Urothelium cell line (cell line): ENCODE data around the gene CXCL11.
"Not testable (repeated sequence)": the region's sequence is repeated elsewhere in the genome, so short reads cannot be mapped to it uniquely, and the experiment has no call there.

ENCODE experiments used
- DNase-seq: peaks from one replicate; pipeline ENCODE4 v3.0.0; 2011; ENCODE audit warnings: low spot score, mixed read lengths
- FAIRE-seq: peaks from 2 replicates; lab custom pipeline; 2011; peaks lifted over from hg19 to GRCh38; lab: Jason Lieb, UNC

Gene CXCL11

DNA sequence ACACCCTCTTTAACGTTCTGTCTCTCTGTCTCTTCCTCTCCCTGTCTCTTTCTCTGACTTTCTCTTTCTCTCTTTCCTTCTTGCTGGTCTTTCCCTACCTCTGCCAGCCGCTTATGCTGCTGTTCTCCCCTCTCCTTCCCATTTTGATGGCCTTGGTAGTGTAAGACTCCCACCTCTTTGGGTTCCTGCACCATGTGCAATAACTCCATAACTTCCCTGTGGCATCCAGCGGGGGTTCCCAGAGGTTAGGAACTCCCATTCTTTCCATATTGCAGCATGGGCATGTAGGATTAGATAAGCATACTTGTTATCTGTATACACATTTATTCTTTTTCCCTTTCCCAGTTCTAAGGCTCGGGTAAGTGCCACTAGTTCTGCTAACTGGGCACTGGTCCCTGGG is 8.8 kb upstream of the CXCL11 start:
- FAIRE-seq, DNase-seq: not testable (repeated sequence)

DNA sequence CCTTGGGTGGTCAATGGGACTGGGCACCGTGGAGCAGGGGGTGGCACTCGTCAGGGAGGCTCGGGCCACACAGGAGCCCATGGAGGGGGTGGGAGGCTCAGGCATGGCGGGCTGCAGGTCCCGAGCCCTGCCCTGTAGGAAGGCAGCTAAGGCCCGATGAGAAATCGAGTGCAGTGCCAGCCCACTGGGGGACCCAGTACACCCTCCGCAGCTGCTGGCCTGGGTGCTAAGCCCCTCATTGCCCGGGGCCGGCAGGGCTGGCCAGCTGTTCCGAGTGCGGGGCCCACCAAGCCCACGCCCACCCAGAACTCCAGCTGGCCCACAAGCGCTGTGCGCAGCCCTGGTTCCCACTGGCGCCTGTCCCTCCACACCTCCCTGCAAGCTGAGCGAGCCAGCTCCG is 7.4 kb upstream of the CXCL11 start:
- not testable (repeated sequence) for DNase-seq, FAIRE-seq

DNA sequence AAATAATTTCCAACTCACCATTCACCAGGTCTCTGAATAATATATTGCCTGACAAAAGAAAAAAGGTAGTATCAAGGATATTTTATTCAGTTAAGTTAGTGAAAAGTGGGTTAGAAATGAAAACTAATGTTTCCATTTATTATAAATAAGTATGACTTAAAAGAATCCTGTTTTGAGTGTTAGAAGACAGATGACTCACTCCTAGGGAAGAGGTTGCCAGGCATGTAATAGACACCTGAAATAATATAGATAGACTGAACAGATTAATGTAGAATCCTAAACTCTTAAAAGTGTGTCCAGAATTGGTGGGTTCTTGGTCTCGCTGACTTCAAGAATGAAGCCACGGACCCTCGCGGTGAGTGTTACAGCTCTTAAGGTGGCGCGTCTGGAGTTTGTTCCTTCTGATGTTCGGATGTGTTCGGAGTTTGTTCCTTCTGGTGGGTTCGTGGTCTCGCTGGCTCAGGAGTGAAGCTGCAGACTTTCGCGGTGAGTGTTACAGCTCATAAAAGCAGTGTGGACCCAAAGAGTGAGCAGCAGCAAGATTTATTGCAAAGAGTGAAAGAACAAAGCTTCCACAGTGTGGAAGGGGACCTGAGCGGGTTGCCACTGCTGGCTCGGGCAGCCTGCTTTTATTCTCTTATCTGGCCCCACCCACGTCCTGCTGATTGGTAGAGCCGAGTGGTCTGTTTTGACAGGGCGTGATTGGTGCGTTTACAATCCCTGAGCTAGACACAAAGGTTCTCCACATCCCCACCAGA is 6.5 kb upstream of the CXCL11 start:
- not testable (repeated sequence) for DNase-seq, FAIRE-seq

DNA sequence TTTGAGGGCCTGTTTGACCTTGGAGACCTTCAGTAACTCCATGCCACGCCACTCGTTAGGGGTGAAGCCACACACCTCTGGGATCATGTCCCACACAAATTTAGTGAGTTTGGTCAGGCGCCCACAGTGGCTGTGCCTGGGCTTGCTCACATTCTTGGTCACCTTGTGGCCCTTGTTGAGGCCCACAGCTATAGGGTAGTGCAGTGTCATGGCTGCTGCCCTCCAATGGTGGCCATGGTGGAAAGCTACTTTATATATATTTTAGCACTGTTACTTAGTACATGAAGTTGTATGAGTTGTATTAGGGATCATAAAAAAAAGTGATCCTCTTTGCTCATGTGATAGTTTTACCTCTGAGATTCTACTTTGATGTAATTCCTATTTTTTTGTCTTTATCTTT is 985 bp upstream of the CXCL11 start:
- no peak for FAIRE-seq

DNA sequence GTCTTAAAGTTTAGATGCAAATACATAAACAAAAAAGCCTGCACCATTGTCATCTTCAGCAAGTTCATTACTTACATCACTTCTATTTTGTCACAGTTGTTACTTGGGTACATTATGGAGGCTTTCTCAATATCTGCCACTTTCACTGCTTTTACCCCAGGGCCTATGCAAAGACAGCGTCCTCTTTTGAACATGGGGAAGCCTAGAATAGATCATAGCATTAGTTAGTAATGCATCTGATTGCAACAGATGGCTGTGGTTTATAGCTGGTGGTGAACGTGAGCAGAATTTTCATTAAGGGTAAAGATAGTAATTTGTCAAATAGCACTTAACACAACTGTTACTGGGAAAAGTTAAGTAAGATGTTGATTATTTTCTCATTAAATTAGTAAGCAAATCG is 729 bp downstream of the CXCL11 start:
- no peak for FAIRE-seq
- no peak for DNase-seq

More for the DNA sequence above, 985 bp upstream of the CXCL11 start:
- no peak for DNase-seq

DNA sequence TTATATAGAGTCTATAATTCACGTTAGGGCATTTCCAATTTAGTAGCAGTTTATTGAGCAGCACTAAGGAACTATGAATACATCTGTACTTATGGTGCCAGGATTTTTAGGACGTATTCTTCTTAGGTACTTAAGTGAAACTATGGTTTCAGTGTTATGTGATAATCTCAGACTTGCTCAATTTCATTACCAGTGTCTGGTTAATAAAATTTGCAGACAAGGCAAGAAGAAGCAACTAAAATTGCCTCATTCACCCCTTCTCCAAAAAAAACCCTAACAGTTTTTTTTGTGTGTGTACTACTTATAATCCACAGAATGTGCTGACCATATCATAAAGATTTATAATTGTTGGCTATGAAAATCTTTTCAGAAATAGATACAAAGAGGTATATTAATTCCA is 6.6 kb downstream of the CXCL11 start:
- FAIRE-seq (no peak), DNase-seq (no peak)

DNA sequence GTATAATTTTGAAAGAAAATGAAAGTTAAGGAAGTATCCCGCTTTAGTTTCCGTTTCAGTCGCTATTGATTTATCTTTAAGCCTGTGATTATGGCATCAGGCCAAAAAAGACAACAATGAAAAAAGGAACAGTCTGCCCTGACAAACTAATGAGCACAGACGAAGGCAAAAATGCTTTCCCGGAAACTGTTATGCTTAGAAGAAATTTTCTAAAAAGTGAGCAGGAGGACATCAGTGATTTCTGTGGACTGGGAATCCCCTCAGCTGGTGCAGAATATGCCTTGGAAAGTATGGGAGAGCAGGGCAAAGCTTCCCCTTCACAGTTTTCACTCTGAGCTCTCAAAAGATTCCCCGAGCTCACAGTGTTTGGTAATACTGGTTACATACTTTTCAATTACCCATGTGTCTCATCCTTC is 7.5 kb downstream of the CXCL11 start:
- FAIRE-seq (no peak), DNase-seq (no peak)

DNA sequence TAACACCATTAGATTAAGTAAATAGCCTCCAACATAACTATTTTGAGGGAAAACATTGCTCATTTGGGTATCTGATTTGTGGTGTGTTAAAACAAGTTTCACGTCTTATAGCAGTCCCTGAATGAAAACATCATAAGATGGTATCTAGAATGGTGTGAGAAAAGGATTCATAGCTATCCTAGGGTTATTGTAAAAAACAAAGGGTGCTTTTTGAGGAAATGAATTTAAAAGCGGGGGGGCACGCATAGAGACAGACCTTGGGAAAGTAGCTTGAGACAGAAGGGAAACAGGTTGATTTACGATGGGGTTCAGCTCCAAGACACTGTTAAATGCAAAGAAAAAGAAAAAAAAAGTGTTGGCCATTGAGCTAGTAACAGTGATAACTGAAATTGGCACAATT is 11.8 kb downstream of the CXCL11 start:
- no peak for FAIRE-seq
- DNase-seq, result no peak

DNA sequence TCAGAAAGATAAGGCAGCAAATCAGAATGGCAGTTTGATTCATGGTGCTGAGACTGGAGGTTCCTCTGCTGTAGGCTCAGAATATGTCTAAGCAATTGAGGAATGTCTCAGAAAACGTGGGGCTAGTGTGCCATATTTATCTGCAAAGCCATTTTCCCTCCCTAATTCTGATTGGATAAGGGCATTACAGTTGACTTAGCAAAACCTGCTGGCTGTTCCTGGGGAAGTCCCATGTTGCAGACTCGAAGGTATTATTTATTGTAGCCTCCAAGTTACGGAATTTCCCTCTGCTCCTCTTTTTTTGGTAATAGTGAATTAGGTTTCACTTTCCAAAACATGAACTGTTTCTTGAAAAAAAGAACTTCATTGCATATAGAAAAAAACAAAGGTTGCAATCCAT is 12.5 kb downstream of the CXCL11 start, which contains the start of gene CXCL10:
Gene CXCL10, minus strand, starts transcription at position 109 of the 400 bp plus-strand sequence. Its CDS starts 66 bp downstream, at position 43.
- no peak for FAIRE-seq

DNA sequence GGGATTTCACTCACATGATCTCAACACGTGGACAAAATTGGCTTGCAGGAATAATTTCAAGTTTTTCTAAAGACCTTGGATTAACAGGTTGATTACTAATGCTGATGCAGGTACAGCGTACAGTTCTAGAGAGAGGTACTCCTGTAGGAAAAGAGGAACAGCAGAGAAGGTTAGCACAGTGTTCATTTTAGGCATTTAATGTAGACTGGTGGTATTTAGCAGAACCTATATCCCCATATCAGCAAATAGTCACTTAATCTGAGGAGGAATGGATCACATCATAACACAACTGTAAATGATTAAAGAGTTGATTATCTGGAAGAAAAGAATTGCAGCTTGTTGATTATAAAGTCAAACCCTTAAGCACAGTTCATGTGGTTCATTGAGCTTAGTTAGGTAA is 13.2 kb downstream of the CXCL11 start:
- DNase-seq (no peak), FAIRE-seq (no peak)

More for the DNA sequence above, 12.5 kb downstream of the CXCL11 start, which contains the start of gene CXCL10:
- no peak for DNase-seq

DNA sequence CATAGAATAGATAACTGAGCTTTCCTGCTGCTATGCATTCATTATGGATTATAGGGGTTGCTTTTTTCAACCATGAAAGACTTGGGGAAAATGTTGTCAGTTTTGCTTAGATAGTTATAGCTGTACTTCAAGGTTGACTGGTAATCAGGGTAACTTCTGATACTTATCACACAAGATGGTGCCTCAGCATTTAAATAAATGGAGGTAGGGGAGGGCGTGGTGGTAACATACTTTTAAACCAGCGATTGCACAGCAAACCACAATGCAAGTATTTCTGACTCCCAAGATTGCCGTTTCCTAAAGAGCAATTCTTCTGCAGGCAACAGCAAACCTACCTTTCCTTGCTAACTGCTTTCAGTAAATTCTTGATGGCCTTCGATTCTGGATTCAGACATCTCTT is 13.8 kb downstream of the CXCL11 start:
- no peak for FAIRE-seq
- DNase-seq, result no peak

DNA sequence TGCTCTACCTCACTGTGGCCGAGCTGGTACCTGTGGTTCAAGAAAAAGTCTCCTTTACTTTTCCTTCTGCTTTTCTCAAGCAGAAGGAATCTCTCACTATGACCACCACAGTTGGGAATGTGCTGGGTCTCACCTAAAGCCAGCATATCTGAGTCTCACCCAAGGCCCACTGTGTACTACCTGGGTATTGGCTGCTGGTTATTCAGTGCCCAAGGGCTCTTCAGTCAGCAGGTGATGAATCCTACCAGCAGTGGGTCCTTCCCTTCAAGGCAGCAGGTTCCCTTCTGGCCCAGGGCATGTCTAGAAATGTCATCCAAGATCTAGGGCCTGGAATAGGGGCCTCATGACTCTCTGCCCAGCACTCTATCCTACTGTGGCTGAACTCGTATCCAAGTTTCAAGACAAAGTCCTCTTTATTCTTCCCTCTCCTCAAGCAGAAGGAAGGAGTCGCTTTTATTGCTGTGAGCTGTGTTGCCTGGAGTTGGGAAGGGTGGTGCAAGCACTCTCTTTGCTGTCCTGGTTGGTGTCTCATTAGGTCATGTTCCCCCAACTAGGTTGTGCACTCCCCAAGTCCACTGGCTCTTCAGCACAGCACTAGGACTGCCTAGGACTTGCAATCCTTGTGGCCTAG is 18.7 kb downstream of the CXCL11 start:
- DNase-seq, result no peak
- FAIRE-seq, result no peak

DNA sequence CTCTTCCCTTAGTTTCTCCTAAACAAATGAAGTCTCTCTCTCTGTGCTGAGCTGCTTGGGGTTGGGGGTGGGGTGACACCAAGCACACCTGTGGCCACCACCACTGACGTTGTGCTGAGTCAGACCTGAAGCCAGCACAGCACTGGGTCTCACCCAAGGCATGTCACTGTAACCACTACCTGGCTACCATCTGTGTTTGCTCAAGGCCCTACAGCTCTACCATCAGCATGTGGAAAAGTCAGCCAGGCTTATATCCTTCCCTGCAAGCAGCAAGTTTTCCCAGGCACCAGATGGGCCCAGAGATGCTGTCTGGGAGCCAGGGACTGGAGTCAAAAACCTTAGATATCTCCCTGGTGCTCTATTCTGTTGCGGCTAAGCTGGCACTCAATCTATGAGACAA is 19.5 kb downstream of the CXCL11 start:
- DNase-seq (no peak), FAIRE-seq (no peak)

DNA sequence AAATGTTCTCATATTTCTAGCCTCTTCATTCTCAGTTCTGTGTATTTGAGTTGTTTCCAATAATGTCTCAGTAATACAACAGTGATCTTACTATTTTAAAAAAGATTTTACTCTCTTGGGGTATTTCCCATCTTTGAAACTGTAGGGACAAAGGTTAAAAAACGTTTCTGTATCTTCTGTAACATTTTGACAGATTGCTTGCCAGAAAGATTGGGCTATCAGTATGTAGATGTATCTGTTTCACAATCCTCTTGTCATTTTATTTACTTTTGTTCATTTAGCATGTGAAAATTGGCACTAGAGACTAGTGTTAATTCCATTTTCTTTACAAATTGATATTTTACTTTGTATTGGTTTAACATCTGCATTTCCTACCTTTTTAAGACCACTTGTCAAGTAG is 22.3 kb downstream of the CXCL11 start:
- FAIRE-seq (no peak), DNase-seq (no peak)

DNA sequence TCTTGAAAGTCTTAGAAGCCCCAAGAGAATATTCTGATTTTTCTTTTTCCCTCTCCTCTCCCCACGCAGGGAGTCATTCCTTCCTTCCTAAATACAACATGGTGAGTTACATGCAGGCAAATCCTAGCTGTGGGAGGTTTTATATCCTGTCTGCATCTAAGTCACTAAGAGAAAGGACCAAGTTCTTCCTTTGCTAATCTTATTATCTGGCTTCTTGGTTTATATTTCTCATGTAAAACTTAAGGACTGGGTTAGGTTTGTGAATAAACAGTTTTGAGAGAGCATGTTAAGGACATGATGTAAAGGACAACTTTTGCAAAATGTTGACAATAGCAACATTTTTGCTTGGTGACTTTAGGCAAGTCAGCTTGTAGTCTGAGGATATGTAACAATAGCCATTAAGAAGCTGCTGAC is 23.5 kb downstream of the CXCL11 start:
- DNase-seq (no peak), FAIRE-seq (no peak)

DNA sequence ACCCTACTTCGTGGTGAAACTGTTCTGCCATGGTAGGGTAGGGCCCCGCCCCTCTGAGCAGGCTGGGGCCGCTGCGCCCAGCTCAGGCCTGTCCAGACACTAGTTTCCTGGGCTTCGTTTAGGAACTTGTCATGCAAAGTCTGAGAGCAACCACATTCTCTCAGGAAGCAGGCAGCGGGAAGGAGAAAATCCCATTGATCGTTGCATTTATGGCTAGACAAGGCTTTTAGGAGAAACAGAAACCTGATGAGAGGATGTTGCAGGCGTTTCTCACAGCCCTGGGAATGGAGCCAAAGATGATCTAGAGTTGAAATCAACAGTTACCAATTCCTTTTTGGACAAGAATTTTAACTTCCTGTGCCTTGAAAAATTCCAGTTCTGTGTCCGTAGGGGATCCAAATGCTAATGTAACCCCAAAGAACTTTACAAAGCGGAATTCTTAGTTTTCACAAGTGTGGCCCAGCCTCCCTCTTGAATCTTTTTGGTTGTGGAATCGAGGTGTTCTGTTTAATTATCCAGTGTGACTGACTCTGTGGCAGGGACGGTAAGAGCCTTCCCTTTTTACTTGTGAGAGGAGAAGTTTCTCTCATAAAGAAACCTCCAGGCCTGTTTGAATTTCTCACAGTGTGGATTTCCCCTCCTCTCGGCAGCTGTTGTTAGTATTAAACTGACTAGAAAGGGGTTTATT is 24.0 kb downstream of the CXCL11 start:
- DNase-seq, result no peak
- no peak for FAIRE-seq

DNA sequence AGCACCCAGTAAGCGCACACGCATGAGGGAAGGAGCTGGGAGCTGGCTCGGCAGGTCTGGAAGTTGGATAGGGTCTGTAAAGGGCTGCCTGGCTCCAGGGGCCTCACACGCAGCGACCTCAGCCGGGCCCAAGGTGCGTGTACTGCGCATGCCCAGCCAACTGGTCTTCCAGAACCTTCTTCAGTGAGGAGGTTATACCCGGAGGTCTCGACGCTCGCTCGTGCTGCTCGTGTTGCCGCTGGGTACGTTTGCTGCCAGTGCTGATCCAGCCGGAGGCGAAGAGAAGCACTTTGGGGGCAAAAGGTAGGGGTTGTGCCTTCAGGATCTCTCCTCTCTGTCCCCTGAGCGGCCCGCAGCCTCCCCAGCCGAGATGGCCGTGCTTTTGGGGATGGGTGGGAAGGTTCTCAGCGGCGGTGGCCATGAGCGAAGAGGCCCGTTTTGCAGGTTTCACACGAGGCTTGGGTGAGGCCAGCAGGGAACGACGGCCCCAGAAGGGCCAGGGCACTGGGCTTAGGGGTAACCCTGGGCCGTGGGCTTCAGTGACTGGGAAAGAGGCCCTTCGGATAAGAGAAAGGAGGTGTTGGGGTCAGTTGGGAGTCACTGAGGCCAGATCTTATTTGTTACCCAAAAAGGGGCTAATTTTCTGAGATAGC is 24.7 kb downstream of the CXCL11 start:
- FAIRE-seq, result no peak
- no peak for DNase-seq

DNA sequence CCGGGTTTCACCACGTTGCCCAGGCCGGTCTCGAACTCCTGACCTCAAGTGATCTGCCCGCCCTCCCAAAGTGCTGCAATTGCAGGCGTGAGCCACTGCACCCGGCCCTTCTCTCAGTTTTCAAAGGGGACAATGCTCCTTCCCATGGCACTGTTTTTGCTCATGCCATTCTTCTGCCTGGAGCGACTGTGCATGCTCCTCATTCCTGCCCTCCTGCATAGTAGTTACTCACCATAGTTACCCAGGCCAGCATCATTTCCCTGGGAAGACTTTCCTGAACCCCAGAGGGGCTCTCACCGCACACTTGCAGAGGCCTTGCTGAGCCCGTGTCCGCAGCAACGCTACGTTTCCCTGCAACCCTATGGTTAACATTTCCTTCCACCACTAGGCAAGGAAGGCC is 25.3 kb downstream of the CXCL11 start:
- no peak for DNase-seq
- FAIRE-seq, result peak; percentile 66

DNA sequence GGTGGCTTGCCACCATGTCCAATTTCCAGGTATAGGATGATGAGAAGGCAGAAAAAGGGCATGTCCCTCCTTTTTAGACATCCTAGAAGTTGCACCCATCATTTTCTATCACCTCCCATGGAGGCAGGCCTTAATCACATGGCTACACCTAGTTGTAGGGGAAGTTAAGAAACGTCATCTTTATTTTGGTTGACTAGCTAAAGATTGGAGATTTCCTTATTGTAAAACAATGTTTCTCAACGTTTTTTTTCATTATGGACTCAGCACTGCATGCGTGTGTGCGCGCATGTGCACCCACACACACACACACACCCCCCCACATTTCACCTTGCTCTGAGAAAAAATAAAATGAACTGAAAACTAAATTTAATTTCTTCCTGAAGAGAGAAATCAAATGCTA is 26.6 kb downstream of the CXCL11 start:
- DNase-seq (no peak), FAIRE-seq (no peak)

DNA sequence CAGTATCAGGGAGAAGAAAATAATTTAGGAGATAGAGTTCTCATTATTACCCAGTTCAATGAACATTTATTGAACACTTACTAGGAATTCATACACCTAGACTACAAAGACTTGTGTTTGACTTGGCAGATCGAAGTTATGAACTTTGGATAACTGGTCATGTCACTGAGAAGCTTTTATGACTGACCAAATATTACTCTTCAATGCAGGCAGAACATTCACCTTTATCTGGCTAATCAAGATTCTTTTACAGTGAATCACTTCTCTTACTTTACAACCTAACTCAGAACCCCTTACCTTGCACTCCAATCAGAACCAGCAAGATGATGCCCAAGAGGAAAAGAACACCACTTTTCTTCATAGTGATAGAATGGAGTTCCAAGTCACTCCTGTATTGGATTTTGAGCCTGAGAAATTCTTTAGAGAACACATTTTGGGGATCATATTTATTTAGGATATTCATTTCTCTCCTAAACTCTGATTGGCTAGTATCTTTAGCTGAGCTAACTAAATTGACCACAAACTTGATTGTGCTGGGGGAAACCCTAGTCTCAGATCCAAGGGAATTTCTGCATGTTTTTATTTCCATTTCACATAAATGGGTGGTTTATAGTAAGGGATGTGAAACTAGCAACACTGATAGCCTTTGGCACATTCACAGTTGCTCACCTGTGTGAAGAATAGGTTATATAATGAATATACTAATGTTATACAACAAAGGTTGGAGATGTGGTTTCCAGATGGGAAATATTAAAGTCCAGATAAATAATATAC is 28.6 kb downstream of the CXCL11 start, which contains the start of gene CXCL9:
Gene CXCL9, minus strand, starts transcription at position 421 of the 774 bp plus-strand sequence. Its CDS starts 60 bp downstream, at position 361.
- DNase-seq, result no peak
- FAIRE-seq, result no peak
